WI38 (cell line): ENCODE results near the gene CARD11.
"Not testable (repeated sequence)": the region's sequence is repeated elsewhere in the genome, so short reads cannot be mapped to it uniquely, and the experiment has no call there.

Source experiments
- H3K4me3 ChIP-seq: 2 replicates; pipeline ENCODE4 v1.5.1; 2011; ENCODE audit warnings: low read depth, mild to moderate bottlenecking, control low read depth, low read length
- CTCF ChIP-seq: IDR thresholded peaks from 2 replicates; pipeline ENCODE4 v1.5.1; 2012; ENCODE audit warnings: low read depth, mild to moderate bottlenecking, control low read depth, low read length

CARD11 gene

DNA sequence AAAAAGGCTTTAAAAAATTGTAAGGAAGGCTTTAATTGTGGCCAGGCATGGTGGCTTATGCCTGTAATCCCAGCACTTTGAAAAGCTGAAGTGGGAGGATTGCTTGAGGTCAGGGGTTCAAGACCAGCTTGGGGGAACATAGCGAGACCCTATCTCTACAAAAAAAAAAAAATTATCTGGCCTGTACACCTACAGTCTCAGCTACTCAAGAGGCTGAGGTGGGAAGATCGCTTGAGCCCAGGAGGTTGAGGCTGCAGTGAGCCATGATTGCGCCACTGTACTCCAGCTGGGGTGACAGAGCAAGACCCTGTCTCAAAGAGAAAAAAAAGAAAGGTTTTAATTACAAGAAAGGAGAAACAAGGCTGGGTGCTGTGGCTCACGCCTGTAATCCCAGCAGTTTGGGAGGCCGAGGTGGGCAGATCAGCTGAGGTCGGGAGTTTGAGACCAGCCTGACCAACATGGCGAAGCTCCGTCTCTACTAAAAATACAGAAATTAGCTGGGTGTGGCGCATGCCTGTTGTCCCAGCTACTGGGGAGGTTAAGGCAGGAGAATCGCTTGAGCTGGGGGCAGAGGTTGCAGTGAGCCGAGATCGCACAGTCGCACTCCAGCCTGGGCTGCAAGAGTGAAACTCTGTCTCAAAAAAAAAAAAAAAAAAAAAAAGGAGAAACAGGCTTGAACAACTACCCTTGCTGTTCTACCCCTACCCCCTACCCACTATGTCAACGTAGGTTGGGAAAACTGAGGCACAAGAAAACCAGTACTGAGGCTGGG lies 83.7 kb downstream of the CARD11 start:
- H3K4me3 ChIP-seq: no peak overlapping the region
- TF ChIP-seq CTCF: no peak

DNA sequence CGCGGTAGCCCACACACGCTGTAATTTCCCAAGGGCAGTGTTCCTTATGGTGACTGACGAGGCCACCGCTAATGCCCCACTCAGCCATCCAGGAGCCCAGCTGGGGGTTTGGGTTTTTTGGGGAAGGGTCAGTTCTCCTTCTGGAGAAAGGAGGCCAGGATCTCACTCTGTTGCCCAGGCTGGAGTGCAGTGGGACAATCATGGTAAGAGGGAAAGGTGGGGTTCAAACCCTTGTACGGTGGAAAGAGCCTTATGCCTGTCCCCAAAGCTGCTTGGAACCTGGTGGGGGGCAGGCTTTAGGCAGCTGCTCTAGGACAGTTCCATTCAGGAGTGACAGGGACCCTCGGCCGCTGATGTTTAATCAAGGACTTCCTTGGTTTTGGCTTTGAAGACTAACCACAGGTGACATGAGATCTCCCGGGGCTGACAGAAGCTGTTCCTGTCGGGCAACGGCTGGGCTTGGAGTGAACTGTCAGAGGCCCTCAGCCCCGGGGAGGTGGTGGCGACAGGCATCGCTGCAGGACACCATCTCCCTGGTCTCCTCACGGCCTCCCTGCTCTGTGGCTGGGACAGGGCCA lies 84.5 kb downstream of the CARD11 start:
- no peak overlapping the region for H3K4me3 ChIP-seq
- TF ChIP-seq CTCF: no peak

DNA sequence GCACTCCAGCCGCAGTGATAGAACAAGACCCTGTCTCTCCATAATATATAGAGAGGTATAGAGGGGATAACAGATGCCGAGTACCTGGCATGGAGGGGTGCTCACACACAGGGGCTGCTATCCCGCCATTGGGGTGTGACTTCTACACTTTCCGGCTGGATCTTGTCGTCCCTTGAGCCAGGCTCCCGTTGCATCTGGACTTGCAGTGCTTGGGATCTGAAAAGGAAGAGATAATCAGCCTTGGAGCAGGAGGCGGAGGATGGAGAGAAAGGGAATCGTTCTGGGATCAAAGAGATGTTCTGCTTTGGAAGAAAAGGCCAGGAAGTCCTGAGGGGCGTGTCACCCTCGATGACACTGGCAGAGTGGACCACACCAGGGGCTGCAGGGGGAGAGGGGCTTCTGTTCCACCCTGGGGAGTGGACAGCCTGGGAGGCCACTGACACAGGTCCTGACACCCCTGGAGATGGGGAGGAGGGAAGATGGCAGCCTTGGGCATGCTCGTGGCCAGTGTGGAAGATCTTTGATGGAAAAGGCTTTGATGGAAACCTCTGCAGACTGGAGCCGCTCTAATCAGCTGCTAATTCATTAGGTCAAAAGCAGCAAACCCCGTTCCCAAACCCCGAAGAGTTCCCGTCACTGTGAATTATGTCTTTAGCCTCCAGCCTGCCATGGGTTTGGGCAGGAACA lies 85.1 kb downstream of the CARD11 start:
- no peak overlapping the region for H3K4me3 ChIP-seq
- no peak for TF ChIP-seq CTCF

GRCh38 chr7:2957369-2957727 lies 86.3 kb downstream of the CARD11 start:
- H3K4me3 ChIP-seq: not testable (repeated sequence)

DNA sequence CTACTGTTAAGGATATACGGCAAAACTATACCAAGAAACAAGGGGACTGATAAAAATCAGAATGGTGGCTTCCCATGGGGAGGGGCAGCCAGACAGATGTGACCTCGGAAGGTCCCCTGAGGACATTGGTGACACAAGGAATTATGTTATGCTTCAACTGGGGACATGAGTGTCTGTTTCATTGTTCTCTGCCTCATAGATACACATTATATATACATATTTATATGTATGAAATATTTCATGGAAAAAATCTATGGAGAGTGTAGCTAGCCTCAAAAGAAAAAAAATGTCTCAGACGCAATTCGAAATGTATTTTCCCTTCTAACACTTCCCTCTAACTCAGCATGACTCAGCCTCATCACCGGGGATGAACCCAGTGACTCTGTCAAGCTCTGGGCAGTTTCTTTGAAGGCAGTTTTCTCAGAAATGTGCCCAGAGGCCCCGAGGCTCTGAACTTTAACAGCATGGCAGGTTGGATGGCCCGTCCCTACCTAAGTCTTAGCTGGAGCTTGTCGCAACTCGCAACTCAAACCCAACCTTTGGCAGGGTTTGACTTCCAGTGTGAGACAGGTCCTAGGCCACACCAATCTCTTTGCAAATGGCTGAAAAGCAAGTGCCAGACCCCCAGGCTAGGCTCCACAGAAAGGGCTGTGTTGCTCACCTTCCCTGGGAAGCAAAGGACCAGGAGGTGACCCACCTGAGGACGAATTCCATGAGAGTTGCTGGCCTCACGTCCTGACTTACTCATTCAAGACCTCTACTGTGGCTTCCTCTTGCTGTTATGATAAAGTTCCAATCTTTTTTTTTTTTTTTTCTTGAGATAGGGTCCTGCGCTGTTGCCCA lies 86.9 kb downstream of the CARD11 start:
- no peak for TF ChIP-seq CTCF

DNA sequence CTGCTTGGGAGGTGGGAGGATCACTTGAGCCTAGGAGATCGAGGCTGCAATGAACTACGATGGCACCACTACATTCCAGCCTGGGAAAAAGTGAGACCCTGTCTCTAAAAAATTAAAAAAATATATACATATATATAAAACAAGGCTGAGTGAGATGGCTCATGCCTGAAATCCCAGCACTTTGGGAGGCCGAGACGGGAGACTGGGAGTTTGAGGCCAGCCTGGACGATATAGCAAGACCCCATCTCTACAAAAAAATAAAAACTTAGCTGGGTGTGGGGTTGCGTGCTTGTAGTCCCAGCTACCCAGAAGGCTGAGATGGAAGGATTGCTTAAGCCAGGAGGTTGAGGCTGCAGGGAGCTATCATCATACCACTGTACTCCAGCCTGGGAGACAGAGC lies 87.6 kb downstream of the CARD11 start:
- TF ChIP-seq CTCF: no peak
- H3K4me3 ChIP-seq: no peak overlapping the region

More for the DNA sequence above, 86.9 kb downstream of the CARD11 start:
- no peak overlapping the region for H3K4me3 ChIP-seq

GRCh38 chr7:2955269-2955668 lies 88.4 kb downstream of the CARD11 start:
- TF ChIP-seq CTCF: no peak
- no peak overlapping the region for H3K4me3 ChIP-seq
